SK-N-SH treated with all-trans-retinoic acid at 6 μM for 48 hours (cell line): Measurements from ENCODE around the gene ATP2A2.

Experiments
- ATAC-seq: fragments of 200-7000 bp; cut with Tn5 transposase; 3 replicates; pipeline ENCODE4 v1.9.1; 2020; ENCODE audit warnings: mild to moderate bottlenecking, moderate library complexity
- BACH2 ChIP-seq: fragments of 250-450 bp; sonication (Bioruptor Pico); IDR thresholded peaks from 2 replicates; pipeline ENCODE4 v1.9.0; 2021; ENCODE audit warnings: mild to moderate bottlenecking, borderline replicate concordance
- CREB5 ChIP-seq: fragments of 250-450 bp; sonication (Bioruptor Pico); IDR thresholded peaks from 2 replicates; pipeline ENCODE4 v1.5.1; 2020; ENCODE audit warnings: low read depth, mild to moderate bottlenecking, moderate library complexity
- CSDC2 ChIP-seq: fragments of 250-450 bp; sonication (Bioruptor Pico); IDR thresholded peaks from 2 replicates; pipeline ENCODE4 v1.5.0; 2020; ENCODE audit warnings: mild to moderate bottlenecking, moderate library complexity
- CSRNP3 ChIP-seq: fragments of 250-450 bp; sonication (Bioruptor Pico); IDR thresholded peaks from 2 replicates; pipeline ENCODE4 v1.5.1; 2021; ENCODE audit warnings: mild to moderate bottlenecking, moderate library complexity
- ESRRG ChIP-seq: fragments of 250-450 bp; sonication (Bioruptor Pico); IDR thresholded peaks from 2 replicates; pipeline ENCODE4 v1.6.1; 2021; ENCODE audit warnings: mild to moderate bottlenecking
- ISL1 ChIP-seq: fragments of 250-450 bp; sonication (Bioruptor Pico); IDR thresholded peaks from 2 replicates; pipeline ENCODE4 v2.1.2; 2022; ENCODE audit warnings: mild to moderate bottlenecking, moderate library complexity
- OSR1 ChIP-seq: fragments of 250-450 bp; sonication (Bioruptor Pico); IDR thresholded peaks from 2 replicates; pipeline ENCODE4 v1.8.0; 2022; ENCODE audit warnings: moderate library complexity, mild to moderate bottlenecking, inconsistent platforms
- PATZ1 ChIP-seq: fragments of 250-450 bp; sonication (Bioruptor Pico); IDR thresholded peaks from 2 replicates; pipeline ENCODE4 v1.8.0; 2020; ENCODE audit warnings: mild to moderate bottlenecking, moderate library complexity, borderline replicate concordance
- POU6F1 ChIP-seq: fragments of 250-450 bp; sonication (Bioruptor Pico); IDR thresholded peaks from 2 replicates; pipeline ENCODE4 v1.8.0; 2021; ENCODE audit warnings: low read depth, mild to moderate bottlenecking, moderate library complexity, borderline replicate concordance
- PPARA ChIP-seq: fragments of 250-450 bp; sonication (Bioruptor Pico); IDR thresholded peaks from 2 replicates; pipeline ENCODE4 v1.5.0; 2020; ENCODE audit warnings: mild to moderate bottlenecking, borderline replicate concordance
- RARB ChIP-seq: fragments of 250-450 bp; sonication (Bioruptor Pico); IDR thresholded peaks from 2 replicates; pipeline ENCODE4 v1.8.0; 2021; ENCODE audit warnings: mild to moderate bottlenecking, moderate library complexity
- SNAI2 ChIP-seq: fragments of 250-450 bp; sonication (Bioruptor Pico); IDR thresholded peaks from 2 replicates; pipeline ENCODE4 v1.5.0; 2020; ENCODE audit warnings: mild to moderate bottlenecking, moderate library complexity
- TCF4 ChIP-seq: fragments of 250-450 bp; sonication (Bioruptor Pico); IDR thresholded peaks from 2 replicates; pipeline ENCODE4 v1.8.0; 2021; ENCODE audit warnings: mild to moderate bottlenecking, moderate library complexity, borderline replicate concordance
- TOX ChIP-seq: fragments of 250-450 bp; sonication (Bioruptor Pico); IDR thresholded peaks from 2 replicates; pipeline ENCODE4 v1.8.0; 2021; ENCODE audit warnings: mild to moderate bottlenecking, moderate library complexity, borderline replicate concordance
- TSHZ2 ChIP-seq: fragments of 250-450 bp; sonication (Bioruptor Pico); IDR thresholded peaks from 2 replicates; pipeline ENCODE4 v1.5.0; 2020; ENCODE audit warnings: mild to moderate bottlenecking, moderate library complexity
- ZFP3 ChIP-seq: fragments of 250-450 bp; sonication (Bioruptor Pico); IDR thresholded peaks from 2 replicates; pipeline ENCODE4 v1.5.0; 2020; ENCODE audit warnings: mild to moderate bottlenecking, moderate library complexity
- ZFP30 ChIP-seq: fragments of 450-650 bp; formaldehyde crosslinking; IDR thresholded peaks from 2 replicates; pipeline ENCODE4 v1.5.0; 2022; ENCODE audit warnings: mild to moderate bottlenecking, moderate library complexity
- ZNF565 ChIP-seq: fragments of 450-650 bp; formaldehyde crosslinking; conservative IDR thresholded peaks from 2 replicates; pipeline ENCODE4 v1.5.0; 2020; ENCODE audit warnings: low read depth, mild to moderate bottlenecking, moderate library complexity
- ZNF70 ChIP-seq: fragments of 450-650 bp; formaldehyde crosslinking; IDR thresholded peaks from 2 replicates; pipeline ENCODE4 v1.5.0; 2020; ENCODE audit warnings: mild to moderate bottlenecking, moderate library complexity
- ZNF8 ChIP-seq: fragments of 450-650 bp; formaldehyde crosslinking; IDR thresholded peaks from 2 replicates; pipeline ENCODE4 v1.5.0; 2020; ENCODE audit warnings: mild to moderate bottlenecking, moderate library complexity

Gene ATP2A2

GRCh38 chr12:110247340-110248095 is 33.5 kb upstream of the ATP2A2 start:
- TF ChIP-seq CREB5 (CRISPR knock-in tag) (no peak), CSRNP3 (CRISPR knock-in tag) (no peak), ISL1 (CRISPR knock-in tag) (no peak), ZNF8 (no peak), TCF4 (CRISPR knock-in tag) (no peak), SNAI2 (CRISPR knock-in tag) (no peak), TSHZ2 (CRISPR knock-in tag) (no peak), CSDC2 (CRISPR knock-in tag) (no peak), ZFP3 (CRISPR knock-in tag) (no peak), ESRRG (CRISPR knock-in tag) (no peak), PATZ1 (CRISPR knock-in tag) (no peak), PPARA (CRISPR knock-in tag) (no peak), BACH2 (no peak), ZFP30 (CRISPR knock-in tag) (no peak), ZNF70 (no peak)
- TF ChIP-seq, all 23 proteins: peak for 0
- ATAC-seq = no peak; the same call in 2 of the 3 replicates

GRCh38 chr12:110248096-110248447 is 33.0 kb upstream of the ATP2A2 start:
- no peak for ATAC-seq
- TF ChIP-seq TOX (CRISPR knock-in tag) (no peak), ESRRG (CRISPR knock-in tag) (no peak), ISL1 (CRISPR knock-in tag) (no peak), ZNF565 (CRISPR knock-in tag) (no peak), CREB5 (CRISPR knock-in tag) (no peak), PATZ1 (CRISPR knock-in tag) (no peak), TSHZ2 (CRISPR knock-in tag) (no peak), CSRNP3 (CRISPR knock-in tag) (no peak), RARB (CRISPR knock-in tag) (no peak), POU6F1 (no peak), TCF4 (CRISPR knock-in tag) (no peak), BACH2 (no peak), ZNF70 (no peak), OSR1 (CRISPR knock-in tag) (no peak)
